GM10847 (cell line): ENCODE data around the gene SAMM50.

Experiments
- POLR2A ChIP-seq: IDR thresholded peaks from 2 replicates; pipeline ENCODE4 v1.6.1; 2011; ENCODE audit not compliant: insufficient read length; ENCODE audit errors: extremely low read depth

SAMM50 gene

DNA sequence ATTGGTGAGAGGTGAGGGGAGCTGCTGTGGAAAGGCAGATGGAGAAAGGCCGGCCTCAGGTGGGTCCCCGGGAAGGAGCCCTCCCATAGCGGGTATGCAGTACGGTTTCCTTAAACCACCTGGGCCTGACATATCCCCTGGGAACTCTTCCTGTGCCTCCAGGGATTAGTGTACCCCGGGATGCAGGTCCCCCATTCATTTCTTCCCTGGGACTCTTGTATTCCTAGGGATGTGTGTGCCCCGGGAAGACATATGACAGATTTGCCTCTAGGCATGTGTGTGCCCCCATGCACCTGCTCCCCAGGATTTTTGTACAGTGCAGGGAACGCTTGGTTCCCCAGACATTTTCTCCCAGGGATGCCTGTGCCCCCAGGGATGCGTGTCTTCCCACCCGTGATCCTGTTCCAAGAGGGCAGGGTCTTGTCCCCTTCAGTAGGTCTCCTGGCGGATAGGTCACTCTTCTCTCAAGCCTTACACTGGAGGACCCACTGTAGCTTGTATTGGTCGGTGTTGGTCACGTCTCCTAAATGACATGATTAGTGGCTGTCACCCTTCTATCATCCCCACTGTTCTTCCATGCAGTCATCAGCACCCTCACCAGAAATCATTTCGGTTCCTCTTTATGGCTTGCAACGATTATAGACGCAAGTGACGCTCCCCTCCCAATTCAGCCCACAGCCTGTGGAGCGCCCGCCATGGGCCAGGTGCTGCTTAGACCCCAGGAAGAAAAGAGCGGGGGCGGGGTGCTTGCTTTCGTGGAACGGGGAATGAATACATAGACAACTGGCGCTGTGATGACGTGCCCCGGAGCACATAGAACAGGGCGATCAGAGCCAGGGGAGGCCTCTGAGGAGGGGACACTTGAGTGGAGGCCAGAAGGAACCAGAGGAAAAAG, 70.2 kb downstream of the SAMM50 start:
- peak; percentile 29 for TF ChIP-seq POLR2A

DNA sequence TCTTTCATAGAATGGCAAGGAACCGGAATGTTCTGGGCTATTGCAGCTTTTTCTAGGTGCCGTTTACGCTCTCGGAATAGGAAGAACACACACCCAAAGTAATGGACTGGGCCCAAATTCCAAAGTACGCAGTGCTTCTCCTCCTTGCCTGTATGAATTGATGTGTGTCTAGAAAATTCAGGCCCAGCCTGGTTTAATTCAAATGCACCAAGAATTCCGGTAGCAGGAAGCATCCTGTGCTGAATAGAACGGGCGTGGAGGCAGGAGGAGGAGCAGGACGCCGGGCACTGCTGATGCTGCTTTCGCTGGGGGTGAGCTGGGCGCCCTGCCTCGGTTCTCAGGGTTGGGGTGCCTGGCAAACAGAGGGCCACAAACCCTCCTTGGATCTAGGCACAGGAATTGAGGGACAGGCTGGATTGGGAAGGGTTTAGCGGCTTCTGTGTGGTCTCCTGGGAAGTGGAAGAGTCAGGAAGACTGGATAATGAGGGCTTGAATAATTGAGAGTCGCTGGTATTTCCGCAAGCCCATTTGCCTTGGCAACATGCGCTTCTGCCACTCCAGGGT, 70.9 kb downstream of the SAMM50 start:
- TF ChIP-seq POLR2A: no peak

DNA sequence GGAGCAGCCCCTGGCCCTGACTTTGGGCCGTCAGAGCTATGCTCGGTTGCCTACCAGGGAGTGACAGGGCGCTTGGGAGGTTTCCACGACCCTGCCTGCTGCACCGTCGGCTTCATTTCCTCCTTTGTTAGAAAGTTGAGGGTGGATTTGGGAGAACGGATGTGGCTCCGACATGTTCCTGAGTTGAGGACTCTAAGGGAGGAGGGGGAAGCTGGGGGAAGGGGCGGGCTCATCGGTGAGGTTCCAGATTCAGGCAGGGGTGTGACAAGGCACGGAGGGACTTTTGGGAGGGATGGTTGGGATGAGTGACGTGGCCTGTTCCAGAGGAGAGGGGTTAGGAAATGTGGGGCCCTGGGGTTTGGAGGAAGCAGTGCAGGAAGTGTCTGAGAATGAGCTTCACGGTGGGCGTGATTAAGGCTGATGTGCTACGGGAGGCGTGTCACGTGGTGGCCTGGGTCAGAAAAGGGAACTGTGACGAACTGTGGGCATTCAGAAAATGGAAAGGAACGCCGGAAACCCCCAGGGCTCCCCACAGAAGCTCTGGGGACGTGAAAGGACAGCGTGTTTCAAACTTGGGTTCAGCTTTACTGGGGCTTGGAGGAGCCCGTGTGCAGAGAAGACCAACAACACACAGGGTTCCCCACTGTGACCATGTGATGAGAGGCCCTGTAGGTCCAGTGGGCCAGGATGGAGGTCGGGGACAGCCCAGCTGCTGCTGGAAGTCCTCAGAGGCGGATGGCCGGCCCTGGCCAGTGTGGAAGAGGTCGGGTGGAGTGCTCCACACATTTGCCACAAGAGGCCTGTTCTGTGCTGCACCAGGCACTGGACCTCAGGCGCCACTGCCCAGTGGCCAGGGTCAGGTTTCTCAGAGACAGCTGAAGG, 71.6 kb downstream of the SAMM50 start:
- TF ChIP-seq POLR2A: peak; percentile 45

GRCh38 chr22:44028091-44028490, 72.8 kb downstream of the SAMM50 start:
- no peak for TF ChIP-seq POLR2A

GRCh38 chr22:44029069-44029468, 73.8 kb downstream of the SAMM50 start:
- TF ChIP-seq POLR2A: no peak

DNA sequence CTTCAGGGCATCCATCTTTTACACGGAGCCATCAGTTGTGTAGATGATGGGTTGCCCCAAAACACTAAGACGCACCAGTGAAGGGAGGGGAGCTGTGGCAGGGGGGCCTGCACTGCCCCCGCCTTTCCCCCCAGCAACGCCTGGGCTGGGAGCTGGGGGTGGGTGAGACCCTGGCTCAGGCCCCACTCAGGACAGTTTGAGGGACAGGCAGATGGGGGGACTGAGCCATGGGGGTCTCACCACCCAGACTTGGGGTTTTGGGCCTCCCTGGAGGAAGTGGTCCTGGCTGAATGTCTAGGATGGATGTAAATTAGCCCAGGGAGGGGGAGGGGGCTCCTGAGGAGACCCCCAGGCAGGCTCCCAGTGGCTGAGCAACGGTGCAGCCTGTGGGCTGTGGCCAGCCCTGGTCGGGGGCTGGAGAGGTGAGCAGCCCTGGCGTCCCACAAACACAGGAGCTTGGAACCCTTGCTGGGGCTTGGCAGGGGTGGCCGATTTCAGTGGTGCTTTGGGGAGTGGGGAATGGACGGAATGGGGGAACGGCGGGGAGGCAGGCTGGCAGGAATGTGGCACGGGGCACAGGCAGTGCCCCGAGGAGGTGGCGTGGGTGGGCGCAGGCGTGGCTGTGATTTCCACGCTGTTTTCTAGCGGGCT, 74.9 kb downstream of the SAMM50 start:
- no peak for TF ChIP-seq POLR2A

DNA sequence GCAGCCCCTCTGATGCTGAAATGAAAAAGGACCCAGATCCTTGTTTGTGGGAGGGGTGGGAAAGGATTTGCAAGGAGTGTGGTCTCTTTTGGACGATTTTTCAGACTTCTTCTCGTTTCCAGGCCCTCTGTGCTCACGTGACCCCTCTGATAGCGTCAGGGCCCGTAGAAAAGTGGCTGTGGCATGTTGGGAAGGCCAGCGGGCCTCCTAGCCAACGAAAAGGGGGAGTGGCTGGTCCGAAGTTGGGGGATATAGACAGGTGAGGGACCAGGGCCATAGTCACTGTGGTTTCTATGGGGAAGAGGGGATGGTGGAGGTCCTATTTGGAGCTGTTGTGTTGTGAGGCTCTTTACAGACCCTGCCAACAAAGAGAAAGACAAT, 75.5 kb downstream of the SAMM50 start:
- TF ChIP-seq POLR2A: no peak

DNA sequence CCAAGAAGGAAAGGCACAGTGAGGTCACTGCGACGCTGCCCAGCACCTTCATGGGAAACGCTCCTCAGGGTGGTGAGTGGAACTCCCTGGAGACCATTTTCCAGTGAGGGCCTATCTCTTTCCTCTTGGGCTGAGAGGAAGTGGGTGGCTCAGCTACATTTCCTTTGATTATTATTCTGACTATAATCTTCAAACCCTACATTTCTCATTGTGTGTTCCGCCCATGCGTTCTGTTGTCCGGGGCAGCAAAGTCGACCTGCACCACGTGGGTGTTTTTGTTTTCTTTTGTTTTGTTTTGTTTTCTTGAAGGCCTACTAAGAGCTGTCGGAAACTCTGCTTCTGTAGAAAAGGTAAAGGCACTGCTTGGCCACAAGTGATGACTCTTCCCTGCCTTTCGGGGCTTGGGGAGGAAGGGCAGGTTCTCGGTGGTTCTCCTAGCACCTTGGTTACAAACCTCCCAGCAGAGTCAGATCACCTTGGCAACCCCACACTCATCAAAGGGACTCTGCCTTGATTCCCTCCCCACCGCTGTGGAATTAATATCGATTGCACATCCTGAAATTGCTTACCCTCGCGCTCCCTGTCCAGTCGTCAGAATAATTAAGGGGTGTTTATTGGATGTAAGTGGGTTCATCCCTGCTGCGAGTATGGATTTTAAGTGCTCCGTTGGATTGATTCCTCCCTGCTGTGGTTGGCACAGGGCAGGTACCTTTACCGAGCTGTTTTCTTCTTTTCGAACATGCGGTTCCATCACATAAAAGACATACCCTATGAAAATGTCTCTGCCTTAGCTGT, 76.1 kb downstream of the SAMM50 start:
- TF ChIP-seq POLR2A: no peak

DNA sequence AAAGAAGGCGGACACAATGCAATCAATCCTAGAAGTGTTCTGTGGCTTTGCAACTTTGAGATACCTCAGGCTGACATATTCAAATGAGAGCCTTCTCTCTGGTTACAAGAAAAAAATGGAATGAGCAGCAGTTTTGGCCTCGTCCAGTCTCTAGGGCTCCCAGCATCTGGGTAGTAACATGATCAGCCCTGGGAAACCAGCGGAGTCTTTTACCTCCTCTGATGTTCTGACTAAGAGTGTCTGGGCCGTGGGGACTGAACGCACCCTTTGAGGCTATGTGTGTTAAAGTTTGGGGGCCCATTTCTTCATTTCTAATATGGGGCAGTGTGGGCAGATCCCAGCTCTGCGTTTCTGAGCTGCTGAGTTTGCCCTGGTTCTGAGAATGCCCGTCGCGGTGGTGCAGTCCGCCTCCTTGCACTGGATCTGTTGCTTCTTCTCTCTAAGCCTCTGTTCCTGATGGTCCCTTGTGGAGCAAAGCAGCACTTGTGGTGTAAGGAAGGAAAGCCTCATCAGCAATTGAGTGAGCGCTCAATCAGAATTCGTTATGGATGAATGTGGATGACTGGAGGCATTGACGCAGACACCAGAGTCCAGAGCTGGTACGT, 77.0 kb downstream of the SAMM50 start:
- no peak for TF ChIP-seq POLR2A

- no peak for TF ChIP-seq POLR2A
Observed at GRCh38 chr22:44033287-44033686, 78.0 kb downstream of the SAMM50 start.

GRCh38 chr22:44033694-44034093, 78.5 kb downstream of the SAMM50 start:
- no peak for TF ChIP-seq POLR2A

DNA sequence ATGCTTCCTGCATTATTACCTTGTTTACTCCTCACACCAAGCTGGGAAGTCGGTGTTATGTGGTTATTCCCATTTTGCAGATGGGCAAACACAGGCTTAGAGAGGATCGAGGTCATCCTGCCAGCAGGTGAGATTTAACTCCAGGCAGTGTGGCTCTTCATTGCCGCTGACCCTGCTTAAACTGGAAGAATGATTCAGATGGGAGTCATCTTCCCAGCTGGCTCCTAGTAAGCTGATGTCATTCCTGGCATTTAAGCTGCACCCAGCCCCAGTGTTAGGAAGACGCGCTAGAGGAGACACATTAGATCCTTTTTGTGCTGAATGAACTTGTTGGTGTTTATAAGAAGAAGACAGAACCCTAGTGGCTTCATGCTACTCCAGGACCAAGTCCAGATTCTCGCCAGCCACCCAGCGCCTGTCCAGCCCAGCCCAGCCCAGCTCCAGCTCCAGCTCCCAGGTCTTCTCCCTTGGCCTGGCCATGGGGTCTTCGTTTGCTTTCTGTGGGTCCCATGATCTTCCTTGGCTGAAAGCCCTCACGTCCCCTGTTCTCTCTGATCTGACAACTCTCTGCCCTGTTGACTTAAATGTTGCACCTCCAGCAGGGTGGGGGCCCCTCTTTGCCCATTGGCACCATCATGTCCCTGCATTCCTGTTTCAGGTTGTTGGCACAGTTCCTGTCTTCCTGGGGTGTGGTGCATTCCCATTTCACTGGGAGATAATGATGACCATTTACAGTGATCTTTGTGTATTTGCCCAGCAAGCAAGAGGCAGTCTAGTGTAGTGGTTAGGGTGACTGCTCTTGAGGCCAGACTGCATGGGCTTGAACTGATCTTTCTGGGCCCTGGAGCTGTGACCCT, 82.5 kb downstream of the SAMM50 start:
- no peak for TF ChIP-seq POLR2A

GRCh38 chr22:44039566-44040171, 84.4 kb downstream of the SAMM50 start:
- TF ChIP-seq POLR2A: no peak
